Embryonic facial prominence (tissue), 1 donor: ENCODE data around the gene CHMP6.
"Not testable (repeated sequence)": the region's sequence is repeated elsewhere in the genome, so short reads cannot be mapped to it uniquely, and the experiment has no call there.

Experiments used
- DNase-seq: peaks from one replicate; pipeline ENCODE4 v3.0.0-alpha.2; 2016; ENCODE audit errors: extremely low spot score

CHMP6 gene

DNA sequence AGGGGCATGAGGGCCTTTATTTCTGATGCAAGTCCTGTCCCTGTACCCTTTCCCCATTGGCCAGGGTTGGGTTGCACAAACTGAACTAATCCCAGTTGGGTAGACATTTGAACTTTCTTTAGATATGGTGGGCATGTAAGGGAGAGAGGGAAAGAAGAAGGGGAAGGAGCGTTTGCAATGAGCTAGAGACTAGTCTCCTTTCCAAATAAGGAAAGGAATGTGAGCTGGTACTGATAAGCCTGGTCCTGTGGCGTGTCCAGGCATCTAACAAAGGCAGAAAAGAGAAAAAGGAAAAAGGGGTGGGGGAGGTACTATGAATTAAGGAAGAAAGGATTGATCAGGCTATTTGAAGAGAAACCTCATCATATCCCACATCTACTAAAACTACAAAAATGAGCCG is 20.3 kb downstream of the CHMP6 start:
- no peak for DNase-seq

DNA sequence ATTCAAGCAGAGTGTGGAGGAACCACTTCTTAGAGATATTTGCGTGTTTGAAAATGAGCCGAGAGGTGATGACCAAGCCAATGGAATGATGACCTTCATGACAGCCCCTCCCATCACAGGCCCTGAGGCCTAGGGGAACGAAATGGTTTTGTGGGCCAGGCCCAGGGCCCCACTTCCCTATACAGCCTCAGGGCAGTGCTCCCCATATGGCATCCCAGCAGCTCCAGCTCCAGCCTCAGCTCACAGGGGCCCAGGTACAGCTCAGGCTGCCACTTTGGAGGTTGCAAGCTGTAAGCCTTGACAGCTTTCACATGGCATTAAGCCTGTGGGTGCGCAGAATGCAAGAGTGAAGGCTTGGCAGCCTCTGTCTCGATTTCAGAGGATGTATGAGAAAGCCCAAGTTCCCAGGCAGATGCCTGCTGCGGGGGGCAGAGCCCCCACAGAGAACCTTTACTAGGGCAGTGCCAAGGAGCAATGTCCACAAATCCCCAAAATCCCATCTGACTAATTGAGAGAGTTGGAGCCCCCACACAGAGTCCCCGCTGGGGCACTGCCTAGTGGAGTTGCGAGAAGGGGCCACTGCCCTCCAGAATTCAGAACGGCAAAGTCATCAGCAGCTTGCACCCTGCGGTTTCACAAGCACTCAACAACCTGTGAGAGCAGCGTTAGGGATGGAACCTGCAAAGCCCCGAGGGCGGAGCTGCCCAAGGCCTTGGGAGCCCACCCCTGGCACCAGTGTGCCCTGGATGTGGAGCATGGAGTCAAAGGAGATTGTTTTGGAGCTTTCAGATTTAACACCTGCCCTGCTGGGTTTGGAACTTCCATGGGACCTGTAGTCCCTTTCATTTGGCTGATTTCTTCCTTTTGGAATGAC is 21.2 kb downstream of the CHMP6 start:
- DNase-seq = no peak

- no peak for DNase-seq
Measured at GRCh38 chr17:81013642-81014041, 22.0 kb downstream of the CHMP6 start.

GRCh38 chr17:81015136-81015535 is 23.5 kb downstream of the CHMP6 start:
- DNase-seq = no peak

DNA sequence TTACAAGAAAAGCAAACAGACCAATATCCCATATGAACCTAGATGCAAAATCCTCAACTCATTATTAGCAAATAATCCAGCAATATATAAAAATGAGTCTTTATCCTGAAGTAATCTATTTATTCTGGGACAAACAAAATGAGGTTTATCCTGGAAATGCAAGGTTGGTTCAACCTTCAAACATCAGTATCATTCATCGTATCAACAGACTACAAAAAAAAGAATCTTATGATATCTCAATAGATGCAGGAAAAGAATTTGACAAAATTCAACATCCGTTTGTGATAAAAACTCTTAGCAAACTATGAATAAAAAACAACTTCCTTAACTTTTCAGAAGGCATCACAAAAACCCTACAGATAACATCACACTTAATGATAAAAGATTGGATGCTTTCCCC is 24.9 kb downstream of the CHMP6 start:
- DNase-seq = no peak

- DNase-seq = not testable (repeated sequence)
Measured at GRCh38 chr17:81017330-81017729, 25.7 kb downstream of the CHMP6 start.

DNA sequence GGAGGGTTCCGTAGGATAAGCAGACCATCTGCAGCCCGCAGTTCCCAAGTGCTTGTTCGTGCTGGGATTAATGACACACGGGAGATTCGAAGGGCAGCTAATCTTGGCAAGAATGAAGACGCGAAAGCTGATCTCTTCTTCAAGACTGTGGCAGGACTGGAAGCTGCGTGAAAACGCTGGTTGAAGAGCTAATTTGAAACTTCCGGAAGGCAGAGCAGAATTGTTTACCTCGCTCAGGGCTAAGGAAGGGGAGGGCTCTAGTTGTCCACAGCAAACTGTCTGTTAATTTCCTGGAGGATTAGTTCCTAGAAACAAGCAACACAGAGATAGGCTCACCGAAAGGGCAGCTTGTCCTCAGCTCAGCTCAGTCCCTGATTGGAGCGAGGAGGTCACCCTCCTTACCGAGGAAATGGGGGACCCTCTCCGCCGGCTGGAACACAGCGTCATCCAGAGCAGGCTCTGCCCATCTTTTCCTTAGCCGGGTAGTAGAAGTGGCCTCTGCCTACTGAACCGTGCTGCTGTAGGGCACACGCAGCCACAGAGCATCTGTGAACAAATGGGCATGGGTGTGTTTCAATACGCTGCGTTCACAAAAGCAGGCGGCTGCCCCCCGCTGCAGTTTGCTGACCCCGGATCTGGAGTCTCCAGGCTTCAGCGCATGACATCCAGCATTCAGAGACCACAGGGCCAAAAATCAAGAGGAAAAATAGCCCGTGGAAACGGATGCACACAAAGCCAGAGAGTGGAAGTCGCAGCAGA is 26.6 kb downstream of the CHMP6 start:
- no peak for DNase-seq

- DNase-seq = no peak
Measured at GRCh38 chr17:81019563-81020442, 28.2 kb downstream of the CHMP6 start.

- DNase-seq = no peak
Measured at GRCh38 chr17:81020443-81020766, 28.8 kb downstream of the CHMP6 start.

DNA sequence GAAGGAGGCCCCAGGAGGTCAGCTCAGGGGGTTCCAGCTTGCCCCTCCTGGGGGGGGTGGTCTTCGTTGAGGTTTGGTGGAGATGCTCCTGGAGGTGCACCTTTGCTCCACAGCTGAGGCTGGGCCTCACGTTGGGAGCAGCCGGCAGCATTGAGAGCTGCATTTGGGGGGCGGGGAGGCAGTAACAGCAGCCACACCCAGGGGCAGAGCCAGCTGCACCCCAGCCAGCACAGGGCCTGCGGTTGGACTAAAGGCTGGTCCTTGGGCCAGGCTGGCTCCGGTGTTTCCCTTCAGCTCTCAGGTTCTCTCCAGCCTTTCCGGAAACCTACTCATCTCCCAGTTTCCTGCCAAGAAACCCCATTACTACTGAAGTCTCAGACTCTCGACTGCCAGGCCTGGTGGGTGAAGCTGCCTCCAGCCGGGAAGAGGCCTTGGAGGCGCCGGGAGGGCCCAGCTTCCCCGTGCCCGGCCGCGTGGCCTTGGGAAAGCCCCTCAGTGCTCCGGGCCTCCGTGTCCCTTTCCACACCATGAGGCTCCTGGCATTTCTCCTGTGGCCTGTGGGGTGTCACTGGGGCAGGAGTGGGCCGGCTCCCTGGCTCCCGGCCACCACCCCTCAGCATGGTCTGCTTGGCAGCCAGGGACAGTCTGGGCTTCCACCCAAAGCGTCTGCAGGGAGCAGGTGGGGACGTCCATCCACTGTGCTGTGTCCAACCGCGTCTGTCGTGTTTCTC is 29.3 kb downstream of the CHMP6 start:
- no peak for DNase-seq

DNA sequence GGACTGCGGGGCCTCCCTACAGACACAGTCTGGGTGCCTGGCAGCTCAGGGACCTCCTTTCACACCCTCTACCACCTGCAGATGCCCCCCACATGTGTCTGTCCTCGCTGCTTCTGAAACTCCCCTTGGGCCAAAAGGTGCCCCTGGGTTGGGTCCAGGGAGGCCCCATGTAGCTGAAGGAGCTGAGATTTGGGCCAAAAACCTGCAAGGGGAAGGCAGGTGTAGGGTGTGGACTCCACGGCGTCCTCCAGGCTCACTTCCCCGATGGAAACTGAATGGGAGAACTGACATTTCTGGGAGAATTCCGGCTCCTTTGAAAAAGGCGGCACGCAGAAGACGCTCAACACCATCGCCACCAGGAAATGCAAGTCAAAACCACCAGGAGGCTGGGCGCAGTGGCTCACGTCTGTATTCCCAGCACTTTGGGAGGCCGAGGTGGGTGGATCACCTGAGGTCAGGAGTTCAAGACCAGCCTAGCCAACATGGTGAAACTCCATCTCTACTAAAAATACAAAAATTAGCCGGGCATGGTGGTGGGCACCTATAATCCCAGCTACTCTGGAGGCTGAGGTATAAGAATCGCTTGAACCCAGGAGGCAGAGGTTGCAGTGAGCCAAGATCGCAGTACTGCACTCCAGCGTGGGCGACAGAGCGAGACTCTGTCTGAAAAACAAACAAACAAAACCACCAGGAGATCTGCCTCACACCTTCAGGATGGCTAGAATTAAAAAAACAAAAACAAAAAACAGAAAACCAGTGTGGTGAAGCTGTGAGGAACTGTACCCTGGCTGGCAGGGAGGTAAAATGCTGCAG is 30.1 kb downstream of the CHMP6 start:
- no peak for DNase-seq

GRCh38 chr17:81022344-81022676 is 30.7 kb downstream of the CHMP6 start:
- no peak for DNase-seq

- DNase-seq = no peak
Measured at GRCh38 chr17:81025065-81025740, 33.6 kb downstream of the CHMP6 start.

DNA sequence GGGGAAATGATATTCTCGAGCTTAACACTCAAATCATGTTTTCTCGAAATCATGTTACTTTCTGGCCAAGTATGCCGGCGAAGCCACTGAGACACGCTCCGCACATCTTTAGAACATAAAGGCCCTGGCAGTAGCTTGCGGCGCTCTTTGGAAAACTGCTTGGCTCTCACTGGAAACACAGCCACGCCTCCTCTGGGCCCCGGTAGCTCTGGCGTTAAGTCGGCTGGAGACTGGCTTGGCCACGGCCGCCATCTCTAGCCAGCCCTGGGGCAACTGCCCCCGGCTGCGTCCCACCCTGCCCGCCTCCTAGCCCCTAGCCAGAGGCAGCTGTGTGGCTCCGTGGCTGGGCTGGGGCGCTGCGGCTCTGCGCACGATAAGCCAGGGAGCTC is 34.1 kb downstream of the CHMP6 start:
- no peak for DNase-seq

DNA sequence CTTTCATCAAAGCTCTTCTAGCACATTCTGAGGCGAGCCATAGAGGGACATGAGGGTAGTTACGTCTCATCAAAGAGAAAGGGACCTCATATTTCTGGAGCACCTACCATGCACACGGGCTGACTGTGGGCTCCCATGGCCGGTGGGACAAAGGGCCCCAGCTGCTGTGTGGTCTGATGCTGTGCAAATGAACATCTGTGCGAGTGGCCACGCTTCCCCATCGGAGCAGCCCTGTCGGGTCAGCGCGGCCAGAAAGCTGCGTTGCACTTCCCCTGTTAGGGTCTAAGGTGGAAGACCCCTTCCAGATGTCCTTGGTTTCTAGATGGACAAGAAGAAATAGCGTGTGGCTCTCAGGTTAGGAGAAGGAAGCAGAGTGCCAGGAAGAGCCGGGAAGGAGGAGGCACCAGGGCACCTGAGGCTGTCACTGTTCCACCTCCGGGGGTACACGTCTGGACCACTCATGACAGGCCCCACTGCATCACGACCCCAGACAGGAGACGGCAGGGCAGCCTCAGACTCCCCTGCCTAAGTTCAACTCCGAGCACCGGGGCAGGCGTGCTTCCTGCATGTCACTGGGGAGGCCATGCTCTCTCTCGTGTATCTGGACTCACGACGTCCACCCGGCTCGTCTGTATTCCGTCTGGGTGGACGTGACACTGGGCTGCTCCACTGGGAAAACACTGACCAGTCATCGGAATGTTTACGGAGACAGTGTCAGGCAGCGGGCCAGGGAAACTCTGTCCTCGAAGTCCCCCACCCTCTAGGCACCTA is 34.8 kb downstream of the CHMP6 start:
- no peak for DNase-seq

- no peak for DNase-seq
Measured at GRCh38 chr17:81027038-81027437, 35.4 kb downstream of the CHMP6 start.

GRCh38 chr17:81027591-81028505 is 36.2 kb downstream of the CHMP6 start:
- no peak for DNase-seq

DNA sequence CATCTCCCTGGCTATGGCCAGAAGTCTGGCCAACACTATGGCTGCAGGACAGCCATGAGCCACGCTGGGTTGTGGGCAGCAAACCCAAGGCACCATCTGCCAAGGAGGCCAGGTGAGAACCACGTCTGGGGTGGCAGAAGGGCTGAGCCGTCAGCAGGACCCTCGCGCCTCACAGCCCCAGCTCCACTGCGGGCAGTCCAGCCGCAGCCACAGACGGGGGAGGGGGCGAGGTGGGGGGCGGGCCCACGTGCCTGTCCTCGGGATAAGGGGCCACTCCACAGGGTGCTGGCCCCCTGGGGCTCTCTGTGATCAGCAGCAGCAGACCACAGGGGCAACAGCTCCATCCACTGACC is 36.8 kb downstream of the CHMP6 start:
- no peak for DNase-seq

- no peak for DNase-seq
Measured at GRCh38 chr17:81029859-81030258, 38.2 kb downstream of the CHMP6 start.
